Loucy (cell line): ENCODE measurements around the gene SPATC1L.

Experiments used
- H2AFZ ChIP-seq: fragments of 200-600 bp; sonication (generic); 2 replicates; pipeline ENCODE4 v1.6.0; 2016; ENCODE audit warnings: antibody characterized with exemption, mild to moderate bottlenecking, low read length, moderate library complexity
- H3F3A ChIP-seq: fragments of 200-600 bp; 2 replicates; pipeline ENCODE4 v1.6.0; 2016; ENCODE audit warnings: antibody characterized with exemption, low read depth, mild to moderate bottlenecking
- H3K27me3 ChIP-seq: fragments of 200-600 bp; sonication (generic); 2 replicates; pipeline ENCODE4 v1.6.1; 2014; ENCODE audit warnings: low read length, mild to moderate bottlenecking; ENCODE audit not compliant: insufficient read depth, poor library complexity, severe bottlenecking
- H3K36me3 ChIP-seq: fragments of 200-600 bp; sonication (generic); 2 replicates; pipeline ENCODE4 v1.6.1; 2016; ENCODE audit warnings: low read length; ENCODE audit not compliant: insufficient read depth
- H3K4me1 ChIP-seq: fragments of 200-600 bp; sonication (generic); 2 replicates; pipeline ENCODE4 v1.5.1; 2014; ENCODE audit warnings: low read length, mild to moderate bottlenecking; ENCODE audit not compliant: insufficient read depth, poor library complexity, severe bottlenecking
- H3K4me2 ChIP-seq: fragments of 200-600 bp; sonication (generic); 2 replicates; pipeline ENCODE4 v1.6.0; 2014; ENCODE audit warnings: antibody characterized with exemption, low read length, low read depth, mild to moderate bottlenecking; ENCODE audit not compliant: poor library complexity, severe bottlenecking
- H3K4me3 ChIP-seq: fragments of 200-600 bp; sonication (generic); 2 replicates; pipeline ENCODE4 v1.5.1; 2014; ENCODE audit warnings: low read length, mild to moderate bottlenecking, mixed read lengths; ENCODE audit not compliant: poor library complexity, severe bottlenecking
- H3K79me2 ChIP-seq: fragments of 200-600 bp; sonication (generic); 2 replicates; pipeline ENCODE4 v1.6.1; 2014; ENCODE audit warnings: low read length; ENCODE audit not compliant: insufficient read depth
- H3K9ac ChIP-seq: fragments of 200-600 bp; sonication (generic); 2 replicates; pipeline ENCODE4 v1.6.0; 2014; ENCODE audit warnings: mild to moderate bottlenecking, low read depth, low read length, moderate library complexity; ENCODE audit not compliant: poor library complexity, severe bottlenecking
- H3K9me2 ChIP-seq: fragments of 200-600 bp; sonication (generic); replicated peaks from 2 replicates; pipeline ENCODE4 v1.6.1; 2016; ENCODE audit warnings: low read depth, low read length, mixed read lengths
- H3K9me3 ChIP-seq: fragments of 200-600 bp; sonication (generic); 2 replicates; pipeline ENCODE4 v1.6.1; 2014; ENCODE audit warnings: mild to moderate bottlenecking, antibody characterized with exemption, low read length, low read depth; ENCODE audit not compliant: insufficient read depth
- H4K20me1 ChIP-seq: fragments of 200-600 bp; sonication (generic); 2 replicates; pipeline ENCODE4 v1.6.0; 2014; ENCODE audit warnings: antibody characterized with exemption, low read length, mild to moderate bottlenecking; ENCODE audit not compliant: insufficient read depth, poor library complexity, severe bottlenecking
- EZH2phosphoT487 ChIP-seq: fragments of 200-600 bp; IDR thresholded peaks from 2 replicates; pipeline ENCODE4 v1.6.1; 2018; ENCODE audit warnings: antibody characterized with exemption, mild to moderate bottlenecking, moderate library complexity, borderline replicate concordance
- TF ChIP-seq, protein P1 (sequence below): fragments of 200-600 bp; sonication (generic); conservative IDR thresholded peaks from 2 replicates; pipeline ENCODE4 v1.5.1; 2014; ENCODE audit warnings: mild to moderate bottlenecking, antibody characterized with exemption, low read length

The SPATC1L gene

DNA sequence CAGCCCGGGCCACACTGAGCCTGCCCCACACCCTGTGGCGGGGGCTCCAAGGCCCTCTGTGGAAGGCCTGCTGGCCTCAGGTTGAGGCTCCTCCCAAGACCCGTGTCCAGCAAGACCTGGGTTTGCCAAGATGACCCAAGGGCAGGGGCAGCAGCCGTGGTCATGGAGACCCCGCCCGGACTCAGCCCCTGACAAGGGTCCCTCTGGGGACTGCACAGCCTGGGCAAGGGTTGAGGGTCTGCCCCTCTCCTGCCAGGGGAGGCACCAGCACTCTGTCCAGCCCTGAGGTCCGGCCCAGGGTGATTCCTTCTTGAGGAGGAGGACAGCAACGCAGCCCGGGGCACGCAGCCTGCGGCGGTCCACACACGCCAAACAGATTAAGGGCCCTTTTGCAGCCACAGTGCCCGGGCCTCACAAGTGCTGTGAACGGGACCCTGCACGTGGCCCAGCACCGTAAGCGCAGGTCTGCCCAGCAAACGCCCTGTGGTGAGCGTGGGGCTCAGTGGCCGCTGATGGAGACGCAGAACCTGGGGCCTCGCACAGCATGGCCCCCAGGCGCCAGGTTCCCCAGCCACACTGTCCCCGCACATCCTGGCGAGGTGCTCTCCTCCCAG lies 3.4 kb downstream of the SPATC1L start:
- Histone ChIP-seq H3K4me2 (no peak overlapping the region), H3F3A (no peaks in the 10 kb centered on the region), H3K9me3 (peaks cover 6% of the 10 kb centered on the region; the same call in 1 of the 2 replicates), H3K36me3 (no peaks in the 10 kb centered on the region), H4K20me1 (no peaks in the 10 kb centered on the region), H2AFZ (no peak overlapping the region), H3K27me3 (no peaks in the 10 kb centered on the region), H3K79me2 (no peaks in the 10 kb centered on the region), H3K9me2 (no peaks in the 10 kb centered on the region), H3K9ac (no peak overlapping the region), H3K4me3 (no peak overlapping the region), H3K4me1 (peaks cover 22% of the 10 kb centered on the region)
- TF ChIP-seq EZH2phosphoT487: no peak
- TF ChIP-seq, protein P1, sequence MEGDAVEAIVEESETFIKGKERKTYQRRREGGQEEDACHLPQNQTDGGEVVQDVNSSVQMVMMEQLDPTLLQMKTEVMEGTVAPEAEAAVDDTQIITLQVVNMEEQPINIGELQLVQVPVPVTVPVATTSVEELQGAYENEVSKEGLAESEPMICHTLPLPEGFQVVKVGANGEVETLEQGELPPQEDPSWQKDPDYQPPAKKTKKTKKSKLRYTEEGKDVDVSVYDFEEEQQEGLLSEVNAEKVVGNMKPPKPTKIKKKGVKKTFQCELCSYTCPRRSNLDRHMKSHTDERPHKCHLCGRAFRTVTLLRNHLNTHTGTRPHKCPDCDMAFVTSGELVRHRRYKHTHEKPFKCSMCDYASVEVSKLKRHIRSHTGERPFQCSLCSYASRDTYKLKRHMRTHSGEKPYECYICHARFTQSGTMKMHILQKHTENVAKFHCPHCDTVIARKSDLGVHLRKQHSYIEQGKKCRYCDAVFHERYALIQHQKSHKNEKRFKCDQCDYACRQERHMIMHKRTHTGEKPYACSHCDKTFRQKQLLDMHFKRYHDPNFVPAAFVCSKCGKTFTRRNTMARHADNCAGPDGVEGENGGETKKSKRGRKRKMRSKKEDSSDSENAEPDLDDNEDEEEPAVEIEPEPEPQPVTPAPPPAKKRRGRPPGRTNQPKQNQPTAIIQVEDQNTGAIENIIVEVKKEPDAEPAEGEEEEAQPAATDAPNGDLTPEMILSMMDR: no peak

DNA sequence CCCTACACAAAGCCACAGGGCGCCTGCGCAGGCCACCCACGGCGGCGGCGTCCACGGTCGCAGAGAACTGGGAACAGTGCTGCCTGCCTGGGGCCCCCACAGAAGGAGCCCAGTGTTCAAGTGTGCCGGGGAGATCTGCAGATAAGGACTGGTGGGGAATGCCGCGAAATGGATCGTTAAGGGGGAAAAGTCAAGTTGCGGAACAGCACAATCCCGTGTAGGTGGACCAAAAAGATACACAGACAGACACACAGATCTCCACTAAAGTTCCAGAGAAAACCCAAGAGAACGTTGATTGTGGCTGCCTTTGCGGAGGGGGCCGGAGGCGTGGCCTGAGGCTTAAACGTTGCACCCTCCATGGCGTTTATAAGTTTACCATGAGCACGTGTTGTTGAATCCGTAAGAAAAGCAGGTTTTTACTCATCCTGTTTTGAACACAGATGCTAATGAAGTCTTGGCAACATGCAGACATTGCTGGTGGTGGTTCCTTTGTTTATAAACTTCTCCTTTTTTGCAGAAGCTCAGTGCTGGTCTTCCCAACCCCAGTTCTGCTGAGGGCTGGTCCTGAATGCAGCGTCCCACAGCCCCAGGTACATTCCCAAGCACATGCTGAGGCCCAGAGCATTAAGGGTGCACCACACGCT lies 4.1 kb downstream of the SPATC1L start:
- Histone ChIP-seq H4K20me1 (no peaks in the 10 kb centered on the region), H3K4me3 (no peak overlapping the region), H3K79me2 (no peaks in the 10 kb centered on the region), H3K4me1 (peaks cover 16% of the 10 kb centered on the region), H3K36me3 (no peaks in the 10 kb centered on the region), H3K4me2 (no peak overlapping the region), H3K9me3 (peaks cover 7% of the 10 kb centered on the region; the same call in 1 of the 2 replicates), H3K27me3 (no peaks in the 10 kb centered on the region), H3F3A (no peaks in the 10 kb centered on the region), H3K9me2 (no peaks in the 10 kb centered on the region), H2AFZ (no peak overlapping the region), H3K9ac (no peak overlapping the region)
- TF ChIP-seq, protein P1: no peak
- no peak for TF ChIP-seq EZH2phosphoT487

DNA sequence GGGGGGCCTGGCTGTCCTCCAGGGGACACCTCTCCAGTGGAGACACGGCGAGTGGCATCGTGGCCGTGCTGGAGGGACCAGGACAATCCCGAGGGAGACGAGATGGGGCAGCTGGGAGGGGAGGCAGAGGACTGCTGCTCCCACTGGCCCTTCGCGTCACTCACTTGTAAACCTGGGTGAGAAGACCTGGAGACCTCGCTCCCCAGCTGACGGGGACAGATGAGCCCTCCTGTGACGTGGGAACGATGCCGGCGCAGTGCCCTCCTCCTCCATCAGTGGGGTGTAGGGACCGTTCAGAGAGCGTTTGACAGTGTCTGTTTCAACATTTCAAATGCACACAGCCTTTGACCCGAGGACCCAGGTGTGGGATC lies 4.6 kb downstream of the SPATC1L start:
- TF ChIP-seq EZH2phosphoT487: no peak
- TF ChIP-seq, protein P1: no peak
- Histone ChIP-seq H3K27me3 (no peaks in the 10 kb centered on the region), H2AFZ (no peak overlapping the region), H3K79me2 (no peaks in the 10 kb centered on the region), H3K36me3 (no peaks in the 10 kb centered on the region), H3F3A (no peaks in the 10 kb centered on the region), H3K4me2 (no peak overlapping the region), H3K4me3 (no peak overlapping the region), H3K4me1 (peaks cover 11% of the 10 kb centered on the region), H4K20me1 (no peaks in the 10 kb centered on the region), H3K9me3 (peaks cover 11% of the 10 kb centered on the region; the same call in 1 of the 2 replicates), H3K9me2 (no peaks in the 10 kb centered on the region), H3K9ac (no peak overlapping the region)
